ENCODE results near the gene EML4. TPM values are rescaled to one million over a fixed set of nuclear protein-coding genes. Genes with fewer than 3 reads are reported as not detected.

Gene EML4
- total and polyA plus RNA-seq, 2 of the 13 experiments (the other 11 are each of a cell fraction or from before 2014, with no cell fraction given), result 243 to 476 TPM

GRCh38 chr2:42214669-42215068 is 45.5 kb downstream of the EML4 start (continued):
- 0 out of 2 replicates have a peak, but pooled peaks have one; percentile 66 for TF ChIP-seq PAF1 (CRISPR knock-in tag; IDR thresholded peaks at IDR 0.05)
- peak; percentile 44 for TF ChIP-seq POLR2G (IDR thresholded peaks at IDR 0.05; ENCODE audit: low read depth, low read length)
- TF ChIP-seq MLXIP (CRISPR knock-in tag; IDR thresholded peaks at IDR 0.05; ENCODE audit: borderline replicate concordance), result no peak
- no peak for TF ChIP-seq PRPF4 (IDR thresholded peaks at IDR 0.05; ENCODE audit: low read depth, low read length, poor library complexity, severe bottlenecking)
- no peak for TF ChIP-seq ZNF687 (CRISPR knock-in tag; IDR thresholded peaks at IDR 0.05)

- Histone ChIP-seq H3K9ac (ENCODE audit: insufficient read depth, low read depth, low read length) (no peak overlapping the region), H3K36me3 (replicated peaks in 1 of 2; ENCODE audit: control insufficient read depth in 1 of 2, insufficient read depth in 2 of 2, low read length in 2 of 2) (peaks cover 9 to 46% of the 10 kb centered on the region in 2 experiments), H3K4me3 (replicated peaks in 1 of 3; ENCODE audit: insufficient read depth in 1 of 3, low read depth in 2 of 3, low read length in 3 of 3) (no peak overlapping the region), H3K27ac (ENCODE audit: extremely low read length, insufficient read depth, low read length) (peak overlapping the region; percentile 10), H3K79me2 (ENCODE audit: insufficient read depth, low read length) (peaks cover 99% of the 10 kb centered on the region), H2AFZ (ENCODE audit: low read length) (no peak overlapping the region), H3K27me3 (ENCODE audit: control insufficient read depth in 1 of 2, insufficient read depth in 2 of 2, low read length in 2 of 2) (no peaks in the 10 kb centered on the region), H3K4me2 (ENCODE audit: low read depth, low read length) (peak overlapping the region; percentile 20; the same call in 1 of the 2 replicates), H4K20me1 (ENCODE audit: insufficient read depth, low read length) (peaks cover 99% of the 10 kb centered on the region), H3K9me3 (ENCODE audit: low read length) (no peaks in the 10 kb centered on the region), H3K4me1 (ENCODE audit: insufficient read depth, low read length) (peaks cover 100% of the 10 kb centered on the region)
- FAIRE-seq, result no peak
- ChIA-PET POLR2A (interaction anchor here (1.2 to 3.1 kb wide), 5 partner anchors 26 to 111 kb away, joined by 3 to 13 read pairs (median 4); no protein-coding TSS in a partner anchor), CTCF (ENCODE audit: low intra/inter-chr PET ratio, low total read pairs) (no interaction called here)
- intact Hi-C loops (cut with micrococcal nuclease; ENCODE audit: unreplicated experiment), result no loop called here
- no peak for ATAC-seq
- in situ Hi-C loops (cut with HindIII; ENCODE audit: extremely low pct_ligation_motif_present, low pct_unique_long_range_greater_than_20kb), result no loop called here
- no TSS peak for BruUV-seq (replicated peaks)
- no peak for DNase-seq (ENCODE audit: low spot score)
- TF ChIP-seq ZNF383 (CRISPR knock-in tag; IDR thresholded peaks at IDR 0.05; ENCODE audit: borderline replicate concordance) (no peak), CEBPG (CRISPR knock-in tag; IDR thresholded peaks at IDR 0.05) (0 out of 2 replicates have a peak, but pooled peaks have one; percentile 20), ZHX2 (IDR thresholded peaks at IDR 0.05; ENCODE audit: low read depth) (no peak), ZHX2 (CRISPR knock-in tag; IDR thresholded peaks at IDR 0.05; ENCODE audit: borderline replicate concordance) (no peak), YEATS2 (CRISPR knock-in tag; IDR thresholded peaks at IDR 0.05; ENCODE audit: borderline replicate concordance) (no peak)
Measured at GRCh38 chr2:42216694-42217093, 47.5 kb downstream of the EML4 start.

All from HepG2 (cell line).